IMR-90 (cell line): ENCODE measurements around the gene MPP4. TPM values are rescaled to one million over a fixed set of nuclear protein-coding genes. Genes with fewer than 3 reads are reported as not detected.

Experiments used
- ATAC-seq: fragments of 200-7000 bp; cut with Tn5 transposase; 2 replicates; pipeline ENCODE4 v1.9.1; 2020; ENCODE audit warnings: low read depth, mild to moderate bottlenecking, moderate library complexity
- BruUV-seq: library from RNA; stranded (reverse); fragments of 400-500 nt; replicated peaks from 2 replicates; lab custom pipeline; 2021; lab: Mats Ljungman, UMichigan
- CTCF ChIA-PET: fragments of 300-600 bp; formaldehyde crosslinking; extraction: SDS; loops from one replicate; lab custom pipeline; 2021; ENCODE audit warnings: antibody characterized with exemption; lab: Yijun Ruan, JAX
- POLR2A ChIA-PET: fragments of 300-600 bp; sonication (Branson Sonifier 250); formaldehyde crosslinking; loops from one replicate; lab custom pipeline; 2022; ENCODE audit warnings: antibody characterized with exemption; ENCODE audit not compliant: unreplicated experiment; lab: Charles Lee
- DNase-seq: peaks from one replicate; pipeline ENCODE4 v3.0.0; 2013
- H2AFZ ChIP-seq: replicated peaks from 2 replicates; pipeline ENCODE3; 2013; ENCODE audit warnings: low read length, mild to moderate bottlenecking; ENCODE audit not compliant: poor library complexity
- H2AK5ac ChIP-seq: 2 replicates; pipeline ENCODE4 v1.6.1; 2013; ENCODE audit warnings: low read depth, low read length, inconsistent platforms
- H2AK9ac ChIP-seq: replicated peaks from 2 replicates; pipeline ENCODE3; 2013; ENCODE audit warnings: mild to moderate bottlenecking, low read depth, low read length, moderate library complexity; ENCODE audit not compliant: poor library complexity
- H2BK120ac ChIP-seq: 2 replicates; pipeline ENCODE4 v1.6.1; 2013; ENCODE audit warnings: low read depth, low read length, inconsistent platforms
- H2BK15ac ChIP-seq: 3 replicates; pipeline ENCODE4 v1.6.1; 2013; ENCODE audit warnings: low read depth, low read length, inconsistent platforms
- H2BK20ac ChIP-seq: 2 replicates; pipeline ENCODE4 v1.6.1; 2013; ENCODE audit warnings: low read depth, mild to moderate bottlenecking, inconsistent platforms, low read length, moderate library complexity
- H2BK5ac ChIP-seq: 2 replicates; pipeline ENCODE4 v1.6.1; 2013; ENCODE audit warnings: mild to moderate bottlenecking, low read depth, low read length, inconsistent platforms; ENCODE audit not compliant: poor library complexity, severe bottlenecking
- H3K14ac ChIP-seq: replicated peaks from 2 replicates; pipeline ENCODE4 v1.6.1; 2013; ENCODE audit warnings: low read depth, low read length, inconsistent platforms
- H3K18ac ChIP-seq: 2 replicates; pipeline ENCODE4 v1.6.1; 2013; ENCODE audit warnings: low read depth, low read length, control low read depth
- H3K23ac ChIP-seq: 2 replicates; pipeline ENCODE4 v1.6.1; 2013; ENCODE audit warnings: low read depth, low read length, inconsistent platforms
- H3K27ac ChIP-seq: 2 replicates; pipeline ENCODE4 v1.5.1; 2013; ENCODE audit warnings: mild to moderate bottlenecking, control low read depth, low read length; ENCODE audit not compliant: insufficient read depth
- H3K27me3 ChIP-seq: 2 replicates; pipeline ENCODE4 v1.6.1; 2013; ENCODE audit warnings: low read length; ENCODE audit not compliant: control insufficient read depth, insufficient read depth
- H3K36me3 ChIP-seq: 2 replicates; pipeline ENCODE4 v1.6.1; 2013; ENCODE audit warnings: low read length, mixed read lengths; ENCODE audit not compliant: control insufficient read depth, insufficient read depth
- H3K4ac ChIP-seq: 2 replicates; pipeline ENCODE4 v1.6.1; 2013; ENCODE audit warnings: low read depth, low read length, inconsistent platforms
- H3K4me1 ChIP-seq: 2 replicates; pipeline ENCODE4 v1.6.1; 2013; ENCODE audit warnings: low read length, mixed read lengths; ENCODE audit not compliant: control insufficient read depth, insufficient read depth
- H3K4me2 ChIP-seq: 2 replicates; pipeline ENCODE4 v1.6.1; 2013; ENCODE audit warnings: low read depth, mild to moderate bottlenecking, control low read depth, low read length, moderate library complexity
- H3K4me3 ChIP-seq: 2 replicates; pipeline ENCODE4 v1.5.1; 2013; ENCODE audit warnings: low read depth, mild to moderate bottlenecking, control low read depth, low read length, moderate library complexity; ENCODE audit not compliant: insufficient read depth
- H3K56ac ChIP-seq: 2 replicates; pipeline ENCODE4 v1.6.1; 2013; ENCODE audit warnings: low read length, inconsistent platforms; ENCODE audit not compliant: insufficient read depth; ENCODE audit errors: extremely low read depth
- H3K79me1 ChIP-seq, 2 experiments: 2 replicates each; pipeline ENCODE4 v1.6.1; 2013; ENCODE audit warnings: low read length in 2 of 2, inconsistent platforms in 1 of 2, low read depth in 1 of 2
- H3K9ac ChIP-seq: 2 replicates; pipeline ENCODE4 v1.6.1; 2013; ENCODE audit warnings: low read depth, low read length, control low read depth
- H3K9me1 ChIP-seq: 2 replicates; pipeline ENCODE4 v1.6.1; 2013; ENCODE audit warnings: low read length, inconsistent platforms; ENCODE audit not compliant: insufficient read depth
- H3K9me3 ChIP-seq: 2 replicates; pipeline ENCODE4 v1.6.1; 2013; ENCODE audit warnings: low read length; ENCODE audit not compliant: control insufficient read depth, insufficient read depth
- H4K20me1 ChIP-seq: 2 replicates; pipeline ENCODE4 v1.6.1; 2013; ENCODE audit warnings: low read length, inconsistent platforms; ENCODE audit not compliant: insufficient read depth
- H4K5ac ChIP-seq: 2 replicates; pipeline ENCODE4 v1.6.1; 2013; ENCODE audit warnings: mild to moderate bottlenecking, low read depth, low read length, control low read depth
- H4K8ac ChIP-seq, 2 experiments: 2 replicates each; pipeline ENCODE4 v1.6.1; 2013; ENCODE audit warnings: low read depth in 2 of 2, low read length in 2 of 2, control low read depth in 1 of 2, inconsistent platforms in 1 of 2
- H4K91ac ChIP-seq: 2 replicates; pipeline ENCODE4 v1.6.1; 2013; ENCODE audit warnings: low read depth, low read length, inconsistent platforms; ENCODE audit not compliant: insufficient read depth
- MXI1 ChIP-seq: IDR thresholded peaks from 2 replicates; pipeline ENCODE4 v1.6.1; 2012; ENCODE audit warnings: low read depth, mild to moderate bottlenecking, low read length, moderate library complexity, borderline replicate concordance
- RAD21 ChIP-seq: IDR thresholded peaks from 2 replicates; pipeline ENCODE4 v1.6.1; 2012; ENCODE audit warnings: low read length, improper control_type of control experiment
- SMC3 ChIP-seq: fragments of 150-350 bp; IDR thresholded peaks from 2 replicates; pipeline ENCODE4 v1.6.1; 2016; ENCODE audit warnings: low read depth, mild to moderate bottlenecking, antibody characterized with exemption, low read length, moderate library complexity
- WGBS, 2 experiments: methylation state at CpG; one replicate each; pipeline versions ENCODE4 v1.1.5 to v1.1.7; 2013; ENCODE audit warnings: missing lambda C conversion rate in 2 of 2; ENCODE audit not compliant: insufficient read length in 1 of 2; ENCODE audit errors: extremely low coverage in 2 of 2; 5-methylcytosine and 5-hydroxymethylcytosine counted together
- dilution Hi-C: fragments of 300-500 bp; cut with HindIII; formaldehyde crosslinking; loops from one replicate; pipeline ENCODE4 v1.14.3; 2018; ENCODE audit warnings: low sequenced_read_pairs; ENCODE audit not compliant: unreplicated experiment
- in situ Hi-C: fragments of 300-500 bp; cut with MboI; formaldehyde crosslinking; loops from 3 replicates; pipeline ENCODE4 v1.14.3; 2019; ENCODE audit warnings: low sequenced_read_pairs, inconsistent platforms, mixed read lengths
- intact Hi-C: fragments of 100-400 bp; cut with micrococcal nuclease; formaldehyde crosslinking; loops from 2 replicates; pipeline ENCODE4 v1.10.0; 2022
- polyA plus RNA-seq, 3 experiments: library from polyadenylated mRNA; depleted of rRNA; stranded (reverse); fragments of >200 nt; gene quantifications; 2 replicates each; pipeline ENCODE4 v1.2.3, GENCODE V29; 2012; ENCODE audit warnings: low replicate concordance in 1 of 3
- total RNA-seq: library from RNA; depleted of rRNA; stranded (reverse); fragments of >200 nt; gene quantifications from 2 replicates; pipeline ENCODE4 v1.2.3, GENCODE V29; 2012
- TF ChIP-seq, protein P1 (sequence below): conservative IDR thresholded peaks from 2 replicates; pipeline ENCODE4 v1.5.1; 2012; ENCODE audit warnings: mild to moderate bottlenecking, low read depth, low read length, improper control_type of control experiment

The MPP4 gene
- total and polyA plus RNA-seq, 2 of the 4 experiments (the other 2 are of a cell fraction) = 11.8 to 14.9 TPM

DNA sequence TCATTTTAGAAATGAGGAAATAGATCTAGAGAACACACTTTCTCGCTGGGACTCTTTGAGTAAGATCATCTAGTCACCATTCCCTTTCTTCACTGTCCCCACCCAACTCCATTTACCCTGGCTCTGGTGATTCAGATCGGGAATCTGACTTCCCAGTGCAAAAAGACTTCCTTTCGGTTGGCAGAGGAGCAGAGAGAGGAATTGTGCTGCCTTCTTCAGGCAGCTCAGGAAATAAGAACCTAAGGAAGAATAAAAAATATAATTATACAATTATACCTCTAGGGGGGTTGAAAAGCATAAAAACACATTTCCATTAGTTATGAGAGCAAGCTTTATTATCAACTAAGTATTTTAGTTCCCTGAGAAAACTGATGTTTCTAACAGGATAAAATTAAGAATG, 9.3 kb upstream of the MPP4 start:
- in situ Hi-C loops = no loop called here
- H3K9me3 ChIP-seq = no peaks in the 10 kb centered on the region
- ChIA-PET POLR2A (no interaction called here), CTCF (interaction anchor here (0.6 to 0.8 kb wide), 2 partner anchors 139 to 242 kb away, joined by 3 read pairs; no protein-coding TSS in a partner anchor)
- no peak overlapping the region for H2AK9ac ChIP-seq
- TF ChIP-seq SMC3 (peak; percentile 38), MXI1 (no peak), RAD21 (peak; percentile 62)
- TF ChIP-seq, protein P1, sequence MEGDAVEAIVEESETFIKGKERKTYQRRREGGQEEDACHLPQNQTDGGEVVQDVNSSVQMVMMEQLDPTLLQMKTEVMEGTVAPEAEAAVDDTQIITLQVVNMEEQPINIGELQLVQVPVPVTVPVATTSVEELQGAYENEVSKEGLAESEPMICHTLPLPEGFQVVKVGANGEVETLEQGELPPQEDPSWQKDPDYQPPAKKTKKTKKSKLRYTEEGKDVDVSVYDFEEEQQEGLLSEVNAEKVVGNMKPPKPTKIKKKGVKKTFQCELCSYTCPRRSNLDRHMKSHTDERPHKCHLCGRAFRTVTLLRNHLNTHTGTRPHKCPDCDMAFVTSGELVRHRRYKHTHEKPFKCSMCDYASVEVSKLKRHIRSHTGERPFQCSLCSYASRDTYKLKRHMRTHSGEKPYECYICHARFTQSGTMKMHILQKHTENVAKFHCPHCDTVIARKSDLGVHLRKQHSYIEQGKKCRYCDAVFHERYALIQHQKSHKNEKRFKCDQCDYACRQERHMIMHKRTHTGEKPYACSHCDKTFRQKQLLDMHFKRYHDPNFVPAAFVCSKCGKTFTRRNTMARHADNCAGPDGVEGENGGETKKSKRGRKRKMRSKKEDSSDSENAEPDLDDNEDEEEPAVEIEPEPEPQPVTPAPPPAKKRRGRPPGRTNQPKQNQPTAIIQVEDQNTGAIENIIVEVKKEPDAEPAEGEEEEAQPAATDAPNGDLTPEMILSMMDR = peak; percentile 52
- H3K56ac ChIP-seq = no peak overlapping the region
- no TSS peak for BruUV-seq
- H2BK5ac ChIP-seq = no peak overlapping the region
- H3K4ac ChIP-seq = no peak overlapping the region
- no peak overlapping the region for H2AK5ac ChIP-seq
- no peak overlapping the region; the same call in 1 of the 2 replicates for H4K91ac ChIP-seq
- peaks cover 18% of the 10 kb centered on the region for H3K36me3 ChIP-seq
- H3K4me2 ChIP-seq = no peak overlapping the region
- H3K4me1 ChIP-seq = no peaks in the 10 kb centered on the region
- H3K79me1 ChIP-seq = no peaks in the 10 kb centered on the region; a peak in 1 of 4 replicates
- no peak overlapping the region for H2BK20ac ChIP-seq
- H4K8ac ChIP-seq = no peak overlapping the region
- no peak overlapping the region for H3K18ac ChIP-seq
- no peak overlapping the region for H3K27ac ChIP-seq
- no peaks in the 10 kb centered on the region for H4K20me1 ChIP-seq
- ATAC-seq = peak; percentile 71
- H2BK15ac ChIP-seq = no peak overlapping the region
- no peak overlapping the region for H3K23ac ChIP-seq
- H2BK120ac ChIP-seq = no peak overlapping the region
- H3K9ac ChIP-seq = no peak overlapping the region
- H4K5ac ChIP-seq = no peak overlapping the region
- no peak overlapping the region for H3K14ac ChIP-seq
- WGBS, 2 experiments = no CpG with 5 or more reads among the region's 3 CpGs
- dilution Hi-C loops = no loop called here
- no peak overlapping the region for H3K4me3 ChIP-seq
- intact Hi-C loops = loop anchor here (10.0 kb wide), 1 partner anchor 473 kb away; no protein-coding TSS in a partner anchor
- H2AFZ ChIP-seq = peak overlapping the region; percentile 41
- no peaks in the 10 kb centered on the region for H3K27me3 ChIP-seq
- peak; percentile 66 for DNase-seq
- no peaks in the 10 kb centered on the region for H3K9me1 ChIP-seq
